Activated naive CD8-positive, alpha-beta T cell treated with anti-CD3 and anti-CD28 coated beads for 36 hours (primary cell): ENCODE data around the gene CCDC142. TPM values are rescaled to one million over a fixed set of nuclear protein-coding genes. Genes with fewer than 3 reads are reported as not detected.

Experiments used
- DNase-seq: peaks from one replicate; pipeline ENCODE4 v3.0.0; 2021
- H3K27ac Mint-ChIP-seq: one replicate; pipeline ENCODE4 v1.8.0; 2022; ENCODE audit warnings: mild to moderate bottlenecking, moderate library complexity, mixed read lengths
- H3K27me3 Mint-ChIP-seq: one replicate; pipeline ENCODE4 v1.8.0; 2022; ENCODE audit warnings: mild to moderate bottlenecking, mixed read lengths
- H3K36me3 Mint-ChIP-seq: one replicate; pipeline ENCODE4 v1.8.0; 2021; ENCODE audit warnings: mild to moderate bottlenecking, mixed read lengths
- H3K4me1 Mint-ChIP-seq: one replicate; pipeline ENCODE4 v1.8.0; 2021; ENCODE audit warnings: mixed read lengths
- H3K4me3 Mint-ChIP-seq: one replicate; pipeline ENCODE4 v1.8.0; 2022; ENCODE audit warnings: mild to moderate bottlenecking, moderate library complexity, mixed read lengths
- H3K9me3 Mint-ChIP-seq: one replicate; pipeline ENCODE4 v1.8.0; 2022; ENCODE audit warnings: mixed read lengths
- total RNA-seq, 2 experiments: library from RNA; stranded (reverse); gene quantifications; one replicate each; pipeline ENCODE4 v1.2.3, GENCODE V29; 2021

Gene CCDC142
- total RNA-seq, 2 experiments from 2014 or later, result 8.0 to 11.8 TPM

DNA sequence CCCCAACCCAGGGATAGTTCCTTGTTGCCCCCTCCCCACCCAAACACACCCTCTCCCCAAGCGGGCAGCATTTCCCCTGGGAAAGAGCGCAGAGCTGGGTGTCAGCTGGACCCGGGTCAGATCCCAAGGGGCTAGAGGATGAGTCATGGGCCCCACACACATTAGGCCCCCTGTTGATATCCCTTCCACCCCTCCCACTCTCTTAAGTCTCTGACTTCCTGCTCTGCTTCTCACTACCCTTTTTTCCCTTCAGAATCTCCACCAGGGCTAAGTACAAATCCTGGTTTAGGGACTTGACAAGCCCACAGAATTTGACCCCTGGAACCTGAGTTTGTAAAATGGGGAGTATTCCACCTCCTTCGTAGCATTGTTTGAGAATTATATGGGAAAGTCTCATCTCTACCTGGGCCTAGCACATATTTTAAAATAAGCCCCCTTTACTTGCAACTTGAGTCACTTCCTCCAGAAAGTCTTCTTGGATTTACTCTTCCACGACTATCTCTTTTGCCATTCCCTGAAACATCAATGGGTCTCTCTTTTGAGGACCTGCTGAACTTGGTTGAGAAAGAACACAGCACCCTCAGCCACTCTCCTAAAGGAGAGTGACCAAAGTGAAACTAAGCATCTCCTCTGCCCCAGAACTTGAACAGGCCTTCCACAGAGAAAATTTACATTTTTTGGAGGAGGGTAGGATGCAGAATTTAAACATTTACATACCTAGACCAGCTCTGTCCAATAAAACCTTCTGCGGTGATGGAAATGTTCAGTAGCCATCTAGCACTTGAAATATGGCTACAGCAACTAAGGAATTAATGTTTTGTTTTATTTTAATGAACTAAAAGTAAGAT is 45.7 kb downstream of the CCDC142 start:
- peaks cover 30% of the 10 kb centered on the region for H3K27me3 Mint-ChIP-seq
- peaks cover 2% of the 10 kb centered on the region for H3K4me1 Mint-ChIP-seq
- DNase-seq, result no peak
- no peaks in the 10 kb centered on the region for H3K36me3 Mint-ChIP-seq
- no peaks in the 10 kb centered on the region for H3K9me3 Mint-ChIP-seq
- H3K27ac Mint-ChIP-seq, result no peak overlapping the region
- no peak overlapping the region for H3K4me3 Mint-ChIP-seq

GRCh38 chr2:74436111-74436805 is 46.5 kb downstream of the CCDC142 start:
- H3K4me3 Mint-ChIP-seq, result no peak overlapping the region
- H3K4me1 Mint-ChIP-seq, result peaks cover 2% of the 10 kb centered on the region
- H3K9me3 Mint-ChIP-seq, result no peaks in the 10 kb centered on the region
- DNase-seq, result no peak
- peaks cover 26% of the 10 kb centered on the region for H3K27me3 Mint-ChIP-seq
- H3K36me3 Mint-ChIP-seq, result no peaks in the 10 kb centered on the region
- H3K27ac Mint-ChIP-seq, result no peak overlapping the region

DNA sequence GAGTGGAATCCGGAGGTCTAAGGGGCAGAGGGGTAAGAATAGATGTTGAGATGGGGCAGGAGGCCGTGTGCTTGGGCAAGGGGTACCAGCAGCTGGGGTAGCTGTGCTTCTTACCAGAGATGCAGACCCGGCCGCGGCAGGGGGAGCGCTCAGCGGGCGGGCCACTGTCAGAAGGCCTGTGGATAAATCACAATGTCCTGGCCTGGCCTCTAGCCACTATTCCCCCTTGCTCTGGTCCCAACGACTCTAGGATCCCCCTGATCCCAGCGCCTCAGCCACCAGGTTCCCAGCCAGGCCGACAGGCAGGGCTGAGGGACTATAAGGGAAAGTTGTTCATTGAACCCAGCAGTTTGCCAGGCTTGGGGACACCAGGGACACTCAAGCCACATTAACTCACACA is 52.3 kb downstream of the CCDC142 start:
- no peak for DNase-seq
- Mint-ChIP-seq H3K4me1 (no peaks in the 10 kb centered on the region), H3K27me3 (no peaks in the 10 kb centered on the region), H3K27ac (no peak overlapping the region), H3K4me3 (no peak overlapping the region), H3K9me3 (no peaks in the 10 kb centered on the region), H3K36me3 (peaks cover 3% of the 10 kb centered on the region)

GRCh38 chr2:74429487-74430451 is 53.0 kb downstream of the CCDC142 start:
- Mint-ChIP-seq H3K36me3 (peaks cover 7% of the 10 kb centered on the region), H3K4me1 (no peaks in the 10 kb centered on the region), H3K27me3 (no peaks in the 10 kb centered on the region), H3K9me3 (no peaks in the 10 kb centered on the region), H3K4me3 (no peak overlapping the region), H3K27ac (no peak overlapping the region)
- no peak for DNase-seq

DNA sequence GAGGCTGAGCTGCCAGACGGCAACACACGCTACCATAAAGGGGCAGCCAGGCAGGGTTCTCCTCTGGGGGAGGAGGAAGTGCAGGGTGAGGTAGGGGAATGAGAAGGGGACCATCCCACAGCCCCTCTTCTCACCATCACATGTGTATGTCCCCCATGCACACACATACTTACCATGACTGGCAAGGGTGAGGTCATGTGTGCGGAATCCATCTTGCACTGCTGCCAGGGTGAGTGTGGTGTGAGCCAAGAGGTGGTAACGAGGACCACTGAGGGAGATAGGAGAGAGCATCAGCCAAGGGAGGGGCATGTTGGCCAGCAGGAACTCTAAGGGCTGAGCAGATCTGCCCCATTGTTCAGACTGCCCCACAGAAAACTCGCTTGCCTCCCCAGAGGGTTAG is 54.1 kb downstream of the CCDC142 start:
- DNase-seq, result no peak
- H3K9me3 Mint-ChIP-seq, result no peaks in the 10 kb centered on the region
- peaks cover 9% of the 10 kb centered on the region for H3K36me3 Mint-ChIP-seq
- H3K4me3 Mint-ChIP-seq, result no peak overlapping the region
- H3K4me1 Mint-ChIP-seq, result no peaks in the 10 kb centered on the region
- H3K27ac Mint-ChIP-seq, result no peak overlapping the region
- no peaks in the 10 kb centered on the region for H3K27me3 Mint-ChIP-seq

- Mint-ChIP-seq H3K4me1 (peaks cover 4% of the 10 kb centered on the region), H3K36me3 (peaks cover 18% of the 10 kb centered on the region), H3K27me3 (no peaks in the 10 kb centered on the region), H3K4me3 (no peak overlapping the region), H3K27ac (no peak overlapping the region), H3K9me3 (no peaks in the 10 kb centered on the region)
- no peak for DNase-seq
Observed at GRCh38 chr2:74427551-74427950, 55.2 kb downstream of the CCDC142 start.

- H3K27me3 Mint-ChIP-seq, result no peaks in the 10 kb centered on the region
- H3K4me1 Mint-ChIP-seq, result peaks cover 4% of the 10 kb centered on the region
- peaks cover 18% of the 10 kb centered on the region for H3K36me3 Mint-ChIP-seq
- no peaks in the 10 kb centered on the region for H3K9me3 Mint-ChIP-seq
- no peak overlapping the region for H3K27ac Mint-ChIP-seq
- no peak for DNase-seq
- H3K4me3 Mint-ChIP-seq, result no peak overlapping the region
Observed at GRCh38 chr2:74426181-74426758, 56.5 kb downstream of the CCDC142 start.

GRCh38 chr2:74425523-74425922 is 57.3 kb downstream of the CCDC142 start:
- Mint-ChIP-seq H3K4me1 (peaks cover 8% of the 10 kb centered on the region), H3K9me3 (no peaks in the 10 kb centered on the region), H3K4me3 (no peak overlapping the region), H3K27ac (no peak overlapping the region), H3K36me3 (peaks cover 18% of the 10 kb centered on the region), H3K27me3 (no peaks in the 10 kb centered on the region)
- no peak for DNase-seq

- Mint-ChIP-seq H3K4me1 (peaks cover 13% of the 10 kb centered on the region), H3K4me3 (no peak overlapping the region), H3K36me3 (peaks cover 18% of the 10 kb centered on the region), H3K9me3 (no peaks in the 10 kb centered on the region), H3K27me3 (no peaks in the 10 kb centered on the region), H3K27ac (no peak overlapping the region)
- DNase-seq, result no peak
Observed at GRCh38 chr2:74424995-74425406, 57.8 kb downstream of the CCDC142 start.

GRCh38 chr2:74424139-74424992 is 58.4 kb downstream of the CCDC142 start:
- no peak overlapping the region for H3K4me3 Mint-ChIP-seq
- peaks cover 13% of the 10 kb centered on the region for H3K4me1 Mint-ChIP-seq
- H3K27me3 Mint-ChIP-seq, result no peaks in the 10 kb centered on the region
- H3K36me3 Mint-ChIP-seq, result peaks cover 17% of the 10 kb centered on the region
- H3K9me3 Mint-ChIP-seq, result no peaks in the 10 kb centered on the region
- H3K27ac Mint-ChIP-seq, result no peak overlapping the region
- DNase-seq, result no peak

Other genes with a start within 250 kb of the CCDC142 start
- 1 to 10 TPM in 1 of 2 experiments, under 1 TPM in 1; 0.74 to 1.5 TPM for gene SLC4A5, start 139.6 kb downstream of the CCDC142 start, total RNA-seq
- gene DCTN1, start 102.7 kb downstream of the CCDC142 start, total RNA-seq, result 10 to 100 TPM; 93.6 to 94.1 TPM
- 1 to 10 TPM; 5.1 to 6.2 TPM for gene C2orf81, start 61.4 kb downstream of the CCDC142 start, total RNA-seq
- 10 to 100 TPM; 88.6 to 90.2 TPM for gene WDR54, start 61.3 kb downstream of the CCDC142 start, total RNA-seq
- gene RTKN, start 41.1 kb downstream of the CCDC142 start, total RNA-seq, result 1 to 10 TPM; 1.6 to 1.8 TPM
- 10 to 100 TPM; 29.0 to 30.9 TPM for gene INO80B, start 27.9 kb downstream of the CCDC142 start, total RNA-seq
- 10 to 100 TPM; 19.1 to 20.1 TPM for gene WBP1, start 24.6 kb downstream of the CCDC142 start, total RNA-seq
- gene MOGS, start 17.6 kb downstream of the CCDC142 start, total RNA-seq, result 10 to 100 TPM; 54.7 to 59.5 TPM
- 100 to 1,000 TPM; 105 to 111 TPM for gene MRPL53, start 10.3 kb downstream of the CCDC142 start, total RNA-seq
- gene TTC31, start 83 bp upstream of the CCDC142 start, total RNA-seq, result 10 to 100 TPM; 22.7 to 23.2 TPM
- gene LBX2, start 16.6 kb upstream of the CCDC142 start, total RNA-seq, result under 1 TPM in 1 of 2 experiments, not detected in 1; 0.18 TPM
- 10 to 100 TPM; 17.7 to 18.9 TPM for gene PCGF1, start 24.7 kb upstream of the CCDC142 start, total RNA-seq
- gene TLX2, start 31.5 kb upstream of the CCDC142 start, total RNA-seq, result under 1 TPM in 1 of 2 experiments, not detected in 1; 0.12 TPM
- under 1 TPM; 0.16 to 0.27 TPM for gene DQX1, start 43.2 kb upstream of the CCDC142 start, total RNA-seq
- gene AUP1, start 46.7 kb upstream of the CCDC142 start, total RNA-seq, result 100 to 1,000 TPM; 138 to 140 TPM
- gene HTRA2, start 46.9 kb upstream of the CCDC142 start, total RNA-seq, result 10 to 100 TPM; 56.8 to 59.3 TPM
- gene LOXL3, start 70.9 kb upstream of the CCDC142 start, total RNA-seq, result 1 to 10 TPM; 1.9 to 2.7 TPM
- 10 to 100 TPM; 19.6 to 23.5 TPM for gene DOK1, start 71.7 kb upstream of the CCDC142 start, total RNA-seq
- gene M1AP, start 165.3 kb upstream of the CCDC142 start, total RNA-seq, result under 1 TPM in 1 of 2 experiments, not detected in 1; 0.23 TPM
- gene SEMA4F, start 171.2 kb upstream of the CCDC142 start, total RNA-seq, result 1 to 10 TPM; 3.9 to 4.2 TPM